Kidney (tissue), 14 donors: Measurements from ENCODE around the gene FAM83C. TPM values are rescaled to one million over a fixed set of nuclear protein-coding genes. Genes with fewer than 3 reads are reported as not detected.

Experiments
- DNase-seq, 5 donors: peaks; one replicate each; pipeline ENCODE4 v3.0.0-alpha.2; 2013 to 2020
- FAIRE-seq: peaks from 2 replicates; lab custom pipeline; 2012; peaks lifted over from hg19 to GRCh38; lab: Jason Lieb, UNC
- H3K27ac ChIP-seq, 2 donors: one replicate each; pipeline ENCODE4 v1.7.0; 2013; ENCODE audit warnings: low read depth in 2 of 2, low read length in 2 of 2, inconsistent platforms in 1 of 2
- H3K27me3 ChIP-seq: one replicate; pipeline ENCODE4 v1.7.1; 2013; ENCODE audit warnings: low read length, inconsistent platforms; ENCODE audit not compliant: control insufficient read depth, insufficient read depth
- H3K36me3 ChIP-seq, 3 donors: one replicate each; pipeline versions ENCODE4 v1.7.0 to v1.7.1; 2013; ENCODE audit warnings: low read length in 3 of 3, control low read depth in 1 of 3, inconsistent platforms in 1 of 3; ENCODE audit not compliant: insufficient read depth in 3 of 3, control insufficient read depth in 2 of 3
- H3K4me1 ChIP-seq, 3 donors: one replicate each; pipeline versions ENCODE4 v1.7.0 to v1.7.1; 2013; ENCODE audit warnings: low read length in 3 of 3, inconsistent platforms in 1 of 3, low read depth in 1 of 3; ENCODE audit not compliant: control insufficient read depth in 2 of 3, insufficient read depth in 2 of 3
- H3K4me3 ChIP-seq, 3 donors: one replicate each; pipeline versions ENCODE4 v1.7.0 to v1.8.1; 2013; ENCODE audit warnings: low read length in 3 of 3, control low read depth in 1 of 3, inconsistent platforms in 1 of 3
- H3K9ac ChIP-seq, 3 donors: one replicate each; pipeline versions ENCODE4 v1.7.0 to v1.7.1; 2013; ENCODE audit warnings: low read length in 3 of 3, control low read depth in 1 of 3, inconsistent platforms in 1 of 3
- H3K9me3 ChIP-seq, 3 donors: one replicate each; pipeline versions ENCODE4 v1.7.0 to v1.7.1; 2013; ENCODE audit warnings: low read length in 3 of 3, control low read depth in 1 of 3, inconsistent platforms in 1 of 3; ENCODE audit not compliant: control insufficient read depth in 2 of 3, insufficient read depth in 1 of 3
- CTCF ChIP-seq: IDR thresholded peaks from 3 replicates; pipeline ENCODE4 v1.5.1; 2012; ENCODE audit warnings: mild to moderate bottlenecking, moderate library complexity, borderline replicate concordance; ENCODE audit not compliant: insufficient read depth; ENCODE audit errors: extremely low read depth
- intact Hi-C: fragments of 100-400 bp; cut with DNase I; formaldehyde crosslinking; loops from one replicate; pipeline ENCODE4 v1.11.1; 2022
- polyA plus RNA-seq: library from polyadenylated mRNA; stranded (reverse); fragments of 350-450 nt; fragmentation: Illumina TruSeq; extraction: RNeasy Lipid Tissue Mini Kit (QIAGEN cat#74804); gene quantifications from one replicate; pipeline ENCODE4 v1.2.3, GENCODE V29; 2014; ENCODE audit warnings: low read depth, low replicate concordance; ENCODE audit not compliant: insufficient read depth
- total RNA-seq: library from RNA; stranded (reverse); fragmentation: NEBNext Ultra II Directional; extraction: Animal tissue kit (Norgen Biotek cat#: 25700); gene quantifications from one replicate; pipeline ENCODE4 v1.2.1, GENCODE V29; 2021
- donor health status: control.
- donor health status: control.
- donor health status: control.
- donor health status: control.
- donor health status: control.
- donor health status: DM: yes; HTN: yes; CAD: no.
- donor health status: Normal renal cell carcinoma (clear cell type).

FAM83C gene
- total and polyA plus RNA-seq, 2 donors from 2014 or later = not detected

- H3K9me3 ChIP-seq = no peaks in the 10 kb centered on the region
- H3K36me3 ChIP-seq = no peaks in the 10 kb centered on the region
- no peaks in the 10 kb centered on the region for H3K27me3 ChIP-seq
- no peak overlapping the region for H3K27ac ChIP-seq
- peaks cover 0 to 3% (median 2%) of the 10 kb centered on the region in 3 donors for H3K4me1 ChIP-seq
- no peak for DNase-seq
- intact Hi-C loops = no loop called here
- H3K4me3 ChIP-seq = no peak overlapping the region
- no peak for TF ChIP-seq CTCF
- H3K9ac ChIP-seq = no peak overlapping the region
- no peak for FAIRE-seq
These were observed 40.4 kb upstream of the FAM83C start for GRCh38 chr20:35332540-35333200.

- Histone ChIP-seq H3K36me3 (no peaks in the 10 kb centered on the region), H3K4me1 (peaks cover 2 to 10% (median 6%) of the 10 kb centered on the region in 3 donors), H3K27me3 (no peaks in the 10 kb centered on the region), H3K9ac (no peak overlapping the region), H3K4me3 (no peak overlapping the region), H3K27ac (no peak overlapping the region), H3K9me3 (no peaks in the 10 kb centered on the region)
- DNase-seq = no peak
- intact Hi-C loops = no loop called here
- FAIRE-seq = no peak
- peak; percentile 41 for TF ChIP-seq CTCF
These were observed 37.4 kb upstream of the FAM83C start for GRCh38 chr20:35329435-35330139.

GRCh38 chr20:35328689-35329088 lies 36.5 kb upstream of the FAM83C start:
- Histone ChIP-seq H3K4me3 (no peak overlapping the region), H3K27ac (no peak overlapping the region), H3K27me3 (no peaks in the 10 kb centered on the region), H3K9ac (no peak overlapping the region), H3K4me1 (peaks cover 0 to 10% (median 6%) of the 10 kb centered on the region in 3 donors), H3K36me3 (no peaks in the 10 kb centered on the region), H3K9me3 (no peaks in the 10 kb centered on the region)
- intact Hi-C loops = no loop called here
- no peak for TF ChIP-seq CTCF
- FAIRE-seq (no peak), DNase-seq (no peak)
